H1 (cell line): ENCODE data around the gene TBCD. TPM values are rescaled to one million over a fixed set of nuclear protein-coding genes. Genes with fewer than 3 reads are reported as not detected.

Experiments
- CTCF ChIA-PET: fragments of 300-600 bp; sonication (Branson Sonifier 250); formaldehyde crosslinking; loops from one replicate; lab custom pipeline; 2021; ENCODE audit not compliant: partially characterized antibody; lab: Charles Lee
- POLR2A ChIA-PET: fragments of 300-600 bp; sonication (Branson Sonifier 250); formaldehyde crosslinking; loops from one replicate; lab custom pipeline; 2021; ENCODE audit warnings: inconsistent platforms; ENCODE audit not compliant: partially characterized antibody; lab: Charles Lee
- DNase-seq, 2 experiments: peaks; one replicate each; pipeline versions ENCODE4 v3.0.0 to v3.0.0-alpha.2; 2010 to 2022; ENCODE audit warnings: low spot score in 2 of 2, low read depth in 1 of 2, mixed read lengths in 1 of 2
- FAIRE-seq: peaks from 2 replicates; lab custom pipeline; 2011; peaks lifted over from hg19 to GRCh38; lab: Jason Lieb, UNC
- H2AFZ ChIP-seq: 2 replicates; pipeline ENCODE4 v1.8.1; 2012; ENCODE audit warnings: low read length, inconsistent platforms
- H2AK5ac ChIP-seq: 2 replicates; pipeline ENCODE4 v1.6.1; 2013; ENCODE audit warnings: low read depth, low read length
- H2BK120ac ChIP-seq: replicated peaks from 2 replicates; pipeline ENCODE3; 2013; ENCODE audit warnings: low read depth, low read length, inconsistent platforms
- H2BK12ac ChIP-seq: 2 replicates; pipeline ENCODE4 v1.6.1; 2013; ENCODE audit warnings: low read depth, low read length
- H2BK15ac ChIP-seq: 2 replicates; pipeline ENCODE4 v1.6.1; 2013; ENCODE audit warnings: low read length
- H2BK20ac ChIP-seq: 2 replicates; pipeline ENCODE4 v1.6.1; 2013; ENCODE audit warnings: low read length
- H2BK5ac ChIP-seq: 2 replicates; pipeline ENCODE4 v1.6.1; 2013; ENCODE audit warnings: low read depth, low read length
- H3K14ac ChIP-seq: 2 replicates; pipeline ENCODE4 v1.6.1; 2013; ENCODE audit warnings: inconsistent platforms; ENCODE audit not compliant: insufficient read length
- H3K18ac ChIP-seq: 2 replicates; pipeline ENCODE4 v1.6.1; 2013; ENCODE audit warnings: low read length; ENCODE audit errors: extremely low read depth
- H3K23ac ChIP-seq: 2 replicates; pipeline ENCODE4 v1.6.1; 2013; ENCODE audit warnings: inconsistent platforms; ENCODE audit not compliant: insufficient read length
- H3K23me2 ChIP-seq: 2 replicates; pipeline ENCODE4 v1.6.1; 2013; ENCODE audit warnings: low read depth, low read length
- H3K27ac ChIP-seq: 2 replicates; pipeline ENCODE4 v1.6.1; 2011; ENCODE audit warnings: low read depth, low read length, inconsistent platforms
- H3K27me3 ChIP-seq, 4 experiments: replicated peaks in 1 of 4; 1 replicate in 1 of 4; 2 replicates in 3 of 4; pipeline versions ENCODE4 v1.6.1 to v1.8.1; 2011 to 2013; ENCODE audit warnings: low read length in 3 of 4, mild to moderate bottlenecking in 3 of 4, inconsistent platforms in 2 of 4, mixed read lengths in 2 of 4, moderate library complexity in 1 of 4; ENCODE audit not compliant: control insufficient read depth in 3 of 4, insufficient read depth in 3 of 4; ENCODE audit errors: extremely low read depth in 1 of 4
- H3K36me3 ChIP-seq, 4 experiments: 2 replicates each; pipeline versions ENCODE4 v1.6.1 to v1.8.1; 2011 to 2013; ENCODE audit warnings: mild to moderate bottlenecking in 4 of 4, low read length in 3 of 4, moderate library complexity in 2 of 4, control low read depth in 1 of 4, inconsistent platforms in 1 of 4; ENCODE audit not compliant: insufficient read depth in 4 of 4, control insufficient read depth in 2 of 4
- H3K4ac ChIP-seq: replicated peaks from 2 replicates; pipeline ENCODE3; 2013; ENCODE audit warnings: low read length, low read depth, mixed read lengths, inconsistent platforms; ENCODE audit not compliant: insufficient read length
- H3K4me1 ChIP-seq, 4 experiments: replicated peaks in 1 of 4; 1 replicate in 1 of 4; 2 replicates in 3 of 4; pipeline versions ENCODE4 v1.6.1 to v1.8.1; 2011 to 2013; ENCODE audit warnings: low read length in 3 of 4, inconsistent platforms in 2 of 4, mixed read lengths in 1 of 4; ENCODE audit not compliant: insufficient read depth in 4 of 4, control insufficient read depth in 3 of 4
- H3K4me2 ChIP-seq, 2 experiments: 2 replicates each; pipeline versions ENCODE4 v1.6.1 to v1.8.1; 2011 to 2013; ENCODE audit warnings: low read depth in 2 of 2, low read length in 2 of 2, control low read depth in 1 of 2, inconsistent platforms in 1 of 2, mild to moderate bottlenecking in 1 of 2; ENCODE audit not compliant: insufficient read depth in 1 of 2
- H3K4me3 ChIP-seq, 4 experiments: fragments of 200-600, 300-600 bp in 1 of 4; sonication (generic), shearing (Covaris generic), sonication (Bioruptor Twin) in 1 of 4; 2 replicates each; pipeline versions ENCODE4 v1.5.1 to v1.8.1; 2011 to 2016; ENCODE audit warnings: low read length in 4 of 4, low read depth in 3 of 4, control low read depth in 2 of 4, inconsistent platforms in 2 of 4, mild to moderate bottlenecking in 2 of 4, mixed read lengths in 1 of 4, moderate library complexity in 1 of 4; ENCODE audit not compliant: insufficient read depth in 2 of 4; ENCODE audit errors: extremely low read depth in 1 of 4
- H3K56ac ChIP-seq: replicated peaks from 2 replicates; pipeline ENCODE3; 2013; ENCODE audit warnings: low read depth, mild to moderate bottlenecking, mixed read lengths, low read length, inconsistent platforms; ENCODE audit not compliant: insufficient read length
- H3K79me1 ChIP-seq: 2 replicates; pipeline ENCODE4 v1.6.1; 2013; ENCODE audit warnings: low read depth, low read length, control low read depth
- H3K79me2 ChIP-seq, 2 experiments: 2 replicates each; pipeline versions ENCODE4 v1.6.1 to v1.8.1; 2012 to 2013; ENCODE audit warnings: low read length in 2 of 2, mild to moderate bottlenecking in 2 of 2, inconsistent platforms in 1 of 2; ENCODE audit not compliant: insufficient read depth in 2 of 2, control insufficient read depth in 1 of 2
- H3K9ac ChIP-seq, 4 experiments: replicated peaks in 1 of 4; 1 replicate in 1 of 4; 2 replicates in 3 of 4; pipeline versions ENCODE4 v1.6.1 to v1.8.1; 2011 to 2013; ENCODE audit warnings: low read depth in 3 of 4, low read length in 3 of 4, control low read depth in 2 of 4, mild to moderate bottlenecking in 2 of 4, moderate library complexity in 2 of 4, inconsistent platforms in 1 of 4; ENCODE audit errors: extremely low read depth in 1 of 4
- H3K9me3 ChIP-seq, 2 experiments: 2 replicates each; pipeline versions ENCODE4 v1.6.1 to v1.8.1; 2012 to 2013; ENCODE audit warnings: mild to moderate bottlenecking in 2 of 2, moderate library complexity in 2 of 2, control low read depth in 1 of 2, inconsistent platforms in 1 of 2, low read depth in 1 of 2, low read length in 1 of 2, mixed read lengths in 1 of 2; ENCODE audit not compliant: insufficient read depth in 2 of 2
- H4K20me1 ChIP-seq, 2 experiments: replicated peaks in 1 of 2; 2 replicates each; pipeline versions ENCODE3 to v1.8.1; 2011 to 2013; ENCODE audit warnings: inconsistent platforms in 2 of 2, low read length in 2 of 2, mild to moderate bottlenecking in 1 of 2; ENCODE audit not compliant: insufficient read depth in 2 of 2, control insufficient read depth in 1 of 2
- H4K5ac ChIP-seq: 2 replicates; pipeline ENCODE4 v1.6.1; 2013; ENCODE audit warnings: low read length, low read depth, mixed read lengths, inconsistent platforms; ENCODE audit not compliant: insufficient read length
- H4K8ac ChIP-seq: 2 replicates; pipeline ENCODE4 v1.8.0; 2013; ENCODE audit warnings: mild to moderate bottlenecking, moderate library complexity, low read length, inconsistent platforms; ENCODE audit not compliant: insufficient read depth; ENCODE audit errors: extremely low read depth
- H4K91ac ChIP-seq: replicated peaks from 2 replicates; pipeline ENCODE3; 2013; ENCODE audit warnings: low read length, mixed read lengths, inconsistent platforms; ENCODE audit not compliant: insufficient read length
- BRCA1 ChIP-seq: IDR thresholded peaks from 2 replicates; pipeline ENCODE4 v1.6.1; 2012; ENCODE audit warnings: low read depth, low read length, improper control_type of control experiment
- CREB1 ChIP-seq: IDR thresholded peaks from 2 replicates; pipeline ENCODE4 v1.6.1; 2012; ENCODE audit warnings: inconsistent platforms
- CTCF ChIP-seq, 3 experiments: IDR thresholded peaks; 1 replicate in 2 of 3; 2 replicates in 1 of 3; pipeline versions ENCODE4 v1.5.1 to v1.6.1; 2011; ENCODE audit warnings: low read length in 3 of 3, mild to moderate bottlenecking in 3 of 3, inconsistent platforms in 2 of 3, low read depth in 1 of 3, moderate library complexity in 1 of 3; ENCODE audit not compliant: insufficient read depth in 1 of 3; ENCODE audit errors: control extremely low read depth in 1 of 3
- KDM4A ChIP-seq: IDR thresholded peaks from one replicate; pipeline ENCODE4 v1.7.1; 2012; ENCODE audit warnings: low read depth, mild to moderate bottlenecking, moderate library complexity, low read length, inconsistent platforms; ENCODE audit not compliant: severe bottlenecking
- SIX5 ChIP-seq: IDR thresholded peaks from 2 replicates; pipeline ENCODE4 v1.6.1; 2011; ENCODE audit warnings: mild to moderate bottlenecking, low read depth, low read length
- SRF ChIP-seq: IDR thresholded peaks from 2 replicates; pipeline ENCODE4 v1.6.1; 2011; ENCODE audit warnings: mild to moderate bottlenecking, low read depth, low read length, moderate library complexity
- TEAD4 ChIP-seq: IDR thresholded peaks from 2 replicates; pipeline ENCODE4 v1.6.1; 2012; ENCODE audit warnings: low read depth, low read length, inconsistent platforms, mixed read lengths
- USF2 ChIP-seq: IDR thresholded peaks from 2 replicates; pipeline ENCODE4 v1.6.1; 2011; ENCODE audit warnings: low read length, improper control_type of control experiment
- WGBS, 2 experiments: shearing (Covaris generic) in 1 of 2; methylation state at CpG; one replicate each; pipeline versions ENCODE4 v1.1.6 to v1.1.7; 2013 to 2015; ENCODE audit warnings: low lambda C conversion rate in 2 of 2, mixed read lengths in 2 of 2, inconsistent platforms in 1 of 2, low coverage in 1 of 2, missing lambda C conversion rate in 1 of 2; ENCODE audit not compliant: insufficient replicate concordance in 2 of 2, insufficient coverage in 1 of 2, insufficient read length in 1 of 2; ENCODE audit errors: extremely low coverage in 1 of 2, missing lambda C conversion rate in 1 of 2; 5-methylcytosine and 5-hydroxymethylcytosine counted together
- polyA plus RNA-seq, 7 experiments: library from polyadenylated mRNA; depleted of rRNA in 3 of 7; stranded (reverse) in 5 of 7; unstranded in 2 of 7; fragments of >200 nt in 5 of 7; fragments of 200-250 nt in 2 of 7; gene quantifications; 1 replicate in 5 of 7; 2 replicates in 1 of 7; 4 replicates in 1 of 7; pipeline versions ENCODE4 v1.2.1 to v1.2.3, GENCODE V29; 2011 to 2013; ENCODE audit warnings: missing spikeins in 2 of 7, mixed read lengths in 2 of 7
- total RNA-seq: library from RNA; stranded (reverse); fragmentation: NEBNext Ultra II Directional; extraction: Animal tissue kit (Norgen Biotek cat#: 25700); gene quantifications from 2 replicates; pipeline ENCODE4 v1.2.1, GENCODE V29; 2021

TBCD gene
- total and polyA plus RNA-seq, 2 of the 8 experiments (the other 6 are each of a cell fraction or from before 2014, with no cell fraction given) = 118 to 162 TPM

- POLR2A ChIA-PET = interaction anchor here (0.8 to 1.9 kb wide), 2 partner anchors 10 to 96 kb away, joined by 3 to 10 read pairs; no protein-coding TSS in a partner anchor
- no peak for TF ChIP-seq SRF
- TF ChIP-seq KDM4A = no peak
- TF ChIP-seq CREB1 = no peak
- no peak for TF ChIP-seq TEAD4
- TF ChIP-seq BRCA1 = no peak
- TF ChIP-seq SIX5 = no peak
- TF ChIP-seq USF2 = no peak
- TF ChIP-seq CTCF (IDR thresholded peaks at IDR 0.05; ENCODE audit: control extremely low read depth in 1 of 3, insufficient read depth in 1 of 3, low read depth in 1 of 3, low read length in 3 of 3) = no peak
Observed at GRCh38 chr17:82737967-82738877, 13.6 kb upstream of the TBCD start.

More at GRCh38 chr17:82737967-82738877, 13.6 kb upstream of the TBCD start:
- Histone ChIP-seq H4K8ac (no peak overlapping the region), H3K4ac (no peak overlapping the region), H3K36me3 (peaks cover 0 to 26% (median 15%) of the 10 kb centered on the region in 4 experiments; a peak in 7 of 8 replicates), H3K23me2 (peaks cover 11% of the 10 kb centered on the region; the same call in 1 of the 2 replicates), H3K9me3 (peaks cover 11 to 15% of the 10 kb centered on the region in 2 experiments), H2BK12ac (no peak overlapping the region), H3K79me2 (no peaks in the 10 kb centered on the region), H3K18ac (no peak overlapping the region), H3K56ac (no peak overlapping the region), H3K4me2 (no peak overlapping the region), H2AFZ (no peak overlapping the region), H4K5ac (no peak overlapping the region), H2BK120ac (no peak overlapping the region), H2BK15ac (no peak overlapping the region), H4K20me1 (no peaks in the 10 kb centered on the region), H3K4me1 (peaks cover 0 to 2% (median under 1%) of the 10 kb centered on the region in 4 experiments; a peak in 2 of 7 replicates), H2BK20ac (no peak overlapping the region), H3K14ac (no peak overlapping the region), H2AK5ac (no peak overlapping the region), H3K27me3 (peaks cover 0 to 3% (median 0%) of the 10 kb centered on the region in 4 experiments; a peak in 2 of 7 replicates), H3K4me3 (no peak overlapping the region), H3K79me1 (peaks cover 2% of the 10 kb centered on the region), H2BK5ac (no peak overlapping the region), H3K9ac (no peak overlapping the region), H3K23ac (no peak overlapping the region), H3K27ac (no peak overlapping the region), H4K91ac (no peak overlapping the region)
- no peak for DNase-seq
- 85% methylated on average over 26 of the region's 26 CpGs; no CpG with 5 or more reads in 1 of the 2 experiments for WGBS, 2 experiments
- CTCF ChIA-PET = interaction anchor here (1.2 kb wide), 1 partner anchor 25 kb away, joined by 3 read pairs; no protein-coding TSS in a partner anchor
- no peak for FAIRE-seq
